A673 (cell line): ENCODE results near the gene SLC25A21.

Experiments
- EZH2 ChIP-seq: fragments of 200-600 bp; sonication (generic); IDR thresholded peaks from 2 replicates; pipeline ENCODE4 v1.6.1; 2017; ENCODE audit warnings: borderline replicate concordance, low read depth, mild to moderate bottlenecking, mixed read lengths, antibody characterized with exemption, low read length; ENCODE audit not compliant: poor library complexity, severe bottlenecking
- TF ChIP-seq, protein P1 (sequence below): fragments of 300-800, 200-600 bp; sonication (generic); conservative IDR thresholded peaks from 2 replicates; pipeline ENCODE4 v1.5.1; 2017; ENCODE audit warnings: low read depth, mild to moderate bottlenecking, antibody characterized with exemption, low read length, moderate library complexity, mixed read lengths

DNA sequence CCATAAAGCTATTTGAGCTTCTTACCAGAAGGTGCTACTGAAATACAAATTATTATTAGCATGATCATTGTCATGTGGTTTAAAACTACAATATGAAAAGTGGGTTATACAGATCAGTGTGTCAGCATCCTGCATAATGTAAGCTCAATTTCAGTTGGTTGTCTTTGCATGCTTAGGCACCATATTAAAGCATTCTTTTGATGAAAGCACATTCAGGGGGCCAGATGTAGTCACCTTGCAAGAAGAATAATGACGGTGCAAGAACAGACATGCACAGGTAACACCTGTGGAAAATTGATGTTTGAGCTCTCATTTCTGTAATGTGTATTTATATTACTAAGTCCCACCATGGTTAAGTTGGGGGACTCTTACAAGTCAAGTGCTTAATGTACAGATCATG is 386.9 kb downstream of the SLC25A21 start:
- TF ChIP-seq, protein P1, sequence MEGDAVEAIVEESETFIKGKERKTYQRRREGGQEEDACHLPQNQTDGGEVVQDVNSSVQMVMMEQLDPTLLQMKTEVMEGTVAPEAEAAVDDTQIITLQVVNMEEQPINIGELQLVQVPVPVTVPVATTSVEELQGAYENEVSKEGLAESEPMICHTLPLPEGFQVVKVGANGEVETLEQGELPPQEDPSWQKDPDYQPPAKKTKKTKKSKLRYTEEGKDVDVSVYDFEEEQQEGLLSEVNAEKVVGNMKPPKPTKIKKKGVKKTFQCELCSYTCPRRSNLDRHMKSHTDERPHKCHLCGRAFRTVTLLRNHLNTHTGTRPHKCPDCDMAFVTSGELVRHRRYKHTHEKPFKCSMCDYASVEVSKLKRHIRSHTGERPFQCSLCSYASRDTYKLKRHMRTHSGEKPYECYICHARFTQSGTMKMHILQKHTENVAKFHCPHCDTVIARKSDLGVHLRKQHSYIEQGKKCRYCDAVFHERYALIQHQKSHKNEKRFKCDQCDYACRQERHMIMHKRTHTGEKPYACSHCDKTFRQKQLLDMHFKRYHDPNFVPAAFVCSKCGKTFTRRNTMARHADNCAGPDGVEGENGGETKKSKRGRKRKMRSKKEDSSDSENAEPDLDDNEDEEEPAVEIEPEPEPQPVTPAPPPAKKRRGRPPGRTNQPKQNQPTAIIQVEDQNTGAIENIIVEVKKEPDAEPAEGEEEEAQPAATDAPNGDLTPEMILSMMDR = no peak
- no peak for TF ChIP-seq EZH2
